HG02885 (cell line): ENCODE measurements around the gene ARHGAP20.

Experiments
- ATAC-seq: cut with Tn5 transposase; IDR thresholded peaks from one replicate; pipeline ENCODE4 v1.9.1; 2021; ENCODE audit warnings: mild to moderate bottlenecking; ENCODE audit not compliant: unreplicated experiment, poor library complexity

The ARHGAP20 gene

DNA sequence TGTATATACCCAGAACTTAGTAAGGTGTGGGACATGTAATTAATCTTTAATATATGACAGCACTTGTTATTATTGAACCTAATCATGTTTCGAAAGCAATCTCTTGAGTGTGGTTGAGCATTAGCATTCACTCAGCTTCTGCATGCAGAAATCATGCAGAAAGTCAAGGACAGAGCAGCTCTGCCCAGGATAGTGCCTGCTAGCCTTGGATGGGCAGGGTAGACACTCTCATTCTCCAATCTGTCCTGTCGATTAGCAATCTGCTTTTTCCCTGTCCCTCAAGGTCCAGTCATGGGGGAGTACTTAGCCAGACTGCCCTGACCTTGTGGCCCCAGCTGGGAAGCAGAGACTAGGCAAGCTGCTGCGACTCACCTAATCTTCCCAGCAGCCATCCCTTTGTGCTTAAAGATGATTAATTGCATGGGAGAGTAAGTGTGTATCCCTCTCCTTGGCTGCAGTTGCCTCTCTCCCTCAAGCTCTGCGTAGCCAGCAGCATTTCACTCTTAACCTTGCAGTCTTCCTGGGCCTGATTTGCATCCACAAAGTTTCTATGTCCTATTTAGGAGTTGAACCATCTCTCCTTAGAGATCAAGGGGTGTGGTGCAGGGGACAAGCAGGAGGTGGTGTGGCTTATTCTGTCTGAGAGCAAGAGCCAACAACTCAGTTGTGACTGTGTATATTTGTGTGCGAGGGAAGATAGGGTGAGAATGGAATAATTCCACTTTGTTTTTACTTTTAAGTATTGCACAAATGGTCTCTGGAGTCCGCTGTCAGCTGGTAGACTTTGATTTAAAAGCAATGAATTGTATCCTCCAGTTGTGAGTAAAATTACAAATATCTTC is 181.1 kb downstream of the ARHGAP20 start:
- no peak for ATAC-seq

GRCh38 chr11:110529043-110529442 is 183.2 kb downstream of the ARHGAP20 start:
- no peak for ATAC-seq

GRCh38 chr11:110527146-110527545 is 185.1 kb downstream of the ARHGAP20 start:
- no peak for ATAC-seq
